HepG2 (cell line): ENCODE measurements around the gene ZKSCAN8. TPM values are rescaled to one million over a fixed set of nuclear protein-coding genes. Genes with fewer than 3 reads are reported as not detected.

Experiments used
- BRF2 ChIP-seq: sonication (generic); formaldehyde crosslinking; IDR thresholded peaks from 2 replicates; pipeline ENCODE4 v1.8.1; 2022; ENCODE audit warnings: mild to moderate bottlenecking, missing genetic modification reagents
- CCAR2 ChIP-seq: fragments of 200-400 bp; formaldehyde crosslinking; optimal IDR thresholded peaks from 2 replicates; pipeline ENCODE3; 2018; ENCODE audit warnings: low read depth, mild to moderate bottlenecking, low read length, moderate library complexity
- CHD2 ChIP-seq: IDR thresholded peaks from 2 replicates; pipeline ENCODE4 v1.6.1; 2011; ENCODE audit warnings: low read depth, low read length, improper control_type of control experiment
- DRAP1 ChIP-seq: IDR thresholded peaks from 2 replicates; pipeline ENCODE4 v1.6.1; 2016; ENCODE audit warnings: missing genetic modification reagents, missing compliant biosample characterization
- FOXC1 ChIP-seq: sonication (generic); formaldehyde crosslinking; IDR thresholded peaks from 2 replicates; pipeline ENCODE4 v1.8.0; 2022; ENCODE audit warnings: mild to moderate bottlenecking, missing genetic modification reagents, borderline replicate concordance
- HIVEP1 ChIP-seq: sonication (generic); formaldehyde crosslinking; IDR thresholded peaks from 2 replicates; pipeline ENCODE4 v1.4.0; 2020; ENCODE audit warnings: mild to moderate bottlenecking, missing genetic modification reagents
- KLF12 ChIP-seq: sonication (generic); formaldehyde crosslinking; IDR thresholded peaks from 2 replicates; pipeline ENCODE4 v1.4.0; 2020; ENCODE audit warnings: missing genetic modification reagents, borderline replicate concordance
- MBD4 ChIP-seq: IDR thresholded peaks from 2 replicates; pipeline ENCODE4 v1.6.1; 2012; ENCODE audit warnings: low read length, inconsistent platforms, borderline replicate concordance
- MEIS2 ChIP-seq: sonication (generic); formaldehyde crosslinking; IDR thresholded peaks from 2 replicates; pipeline ENCODE4 v1.9.0; 2021; ENCODE audit warnings: mild to moderate bottlenecking, missing genetic modification reagents
- MZF1 ChIP-seq: sonication (generic); formaldehyde crosslinking; IDR thresholded peaks from 2 replicates; pipeline ENCODE4 v1.8.1; 2023; ENCODE audit warnings: mild to moderate bottlenecking, missing genetic modification reagents, borderline replicate concordance
- SYNCRIP ChIP-seq: fragments of 200-400 bp; formaldehyde crosslinking; IDR thresholded peaks from 2 replicates; pipeline ENCODE4 v1.6.1; 2018; ENCODE audit warnings: mild to moderate bottlenecking, low read depth, low read length; ENCODE audit not compliant: insufficient read depth
- TFDP2 ChIP-seq: sonication (generic); formaldehyde crosslinking; IDR thresholded peaks from 2 replicates; pipeline ENCODE4 v1.4.0; 2020; ENCODE audit warnings: missing genetic modification reagents
- THAP11 ChIP-seq: IDR thresholded peaks from 2 replicates; pipeline ENCODE4 v1.6.1; 2016; ENCODE audit warnings: missing biosample characterization, missing genetic modification reagents
- ZNF274 ChIP-seq: sonication (generic); formaldehyde crosslinking; IDR thresholded peaks from 2 replicates; pipeline ENCODE4 v1.5.1; 2020; ENCODE audit warnings: mild to moderate bottlenecking, missing genetic modification reagents
- ZNF275 ChIP-seq: sonication (generic); formaldehyde crosslinking; IDR thresholded peaks from 2 replicates; pipeline ENCODE4 v1.8.0; 2022; ENCODE audit warnings: missing genetic modification reagents, mild to moderate bottlenecking, inconsistent platforms, borderline replicate concordance
- ZNF431 ChIP-seq: sonication (generic); formaldehyde crosslinking; IDR thresholded peaks from 2 replicates; pipeline ENCODE4 v1.9.0; 2022; ENCODE audit warnings: missing genetic modification reagents, low read depth, mild to moderate bottlenecking, borderline replicate concordance
- ZNF567 ChIP-seq: sonication (generic); formaldehyde crosslinking; IDR thresholded peaks from 2 replicates; pipeline ENCODE4 v1.8.1; 2023; ENCODE audit warnings: mild to moderate bottlenecking, missing genetic modification reagents, borderline replicate concordance
- ZNF746 ChIP-seq: sonication (generic); formaldehyde crosslinking; IDR thresholded peaks from 2 replicates; pipeline ENCODE4 v1.8.0; 2022; ENCODE audit warnings: mild to moderate bottlenecking, missing genetic modification reagents
- ZNF83 ChIP-seq: sonication (generic); formaldehyde crosslinking; IDR thresholded peaks from 2 replicates; pipeline ENCODE4 v1.4.0; 2020; ENCODE audit warnings: missing genetic modification reagents, mild to moderate bottlenecking, borderline replicate concordance
- ZSCAN20 ChIP-seq: sonication (generic); formaldehyde crosslinking; IDR thresholded peaks from 2 replicates; pipeline ENCODE4 v1.4.0; 2020; ENCODE audit warnings: missing genetic modification reagents, mild to moderate bottlenecking, borderline replicate concordance
- polyA plus RNA-seq, 8 experiments: library from polyadenylated mRNA; depleted of rRNA in 3 of 8; stranded (reverse) in 7 of 8; unstranded in 1 of 8; fragments of >200 nt; fragmentation: Illumina TruSeq in 4 of 8; extraction: Trizol in 4 of 8; gene quantifications; 2 replicates each; pipeline versions ENCODE4 v1.2.1 to v1.2.3, GENCODE V29; 2011 to 2016; ENCODE audit warnings: low read depth in 4 of 8, missing spikeins in 1 of 8, mixed read lengths in 1 of 8; ENCODE audit not compliant: insufficient read depth in 1 of 8
- total RNA-seq, 5 experiments: library from RNA; depleted of rRNA; stranded (reverse); fragments of >200 nt; fragmentation: Illumina TruSeq; extraction: Trizol; gene quantifications; 2 replicates each; pipeline ENCODE4 v1.2.3, GENCODE V29; 2016; ENCODE audit warnings: low read depth in 1 of 5

ZKSCAN8 gene
- total and polyA plus RNA-seq, 2 of the 13 experiments (the other 11 are each of a cell fraction or from before 2014, with no cell fraction given): 12.4 to 20.9 TPM

- TF ChIP-seq ZNF83 (CRISPR knock-in tag) (peak; percentile 94; the same call in 1 of the 2 replicates), MEIS2 (CRISPR knock-in tag) (0 out of 2 replicates have a peak, but pooled peaks have one; percentile 52), THAP11 (peak; percentile 90), SYNCRIP (no peak), ZSCAN20 (CRISPR knock-in tag) (no peak), DRAP1 (peak; percentile 53), MBD4 (no peak), ZNF274 (peak; percentile 88; the same call in 1 of the 2 replicates), HIVEP1 (CRISPR knock-in tag) (0 out of 2 replicates have a peak, but pooled peaks have one; percentile 60), KLF12 (CRISPR knock-in tag) (0 out of 2 replicates have a peak, but pooled peaks have one; percentile 18), FOXC1 (CRISPR knock-in tag) (peak; percentile 92), ZNF275 (CRISPR knock-in tag) (0 out of 2 replicates have a peak, but pooled peaks have one; percentile 36), BRF2 (CRISPR knock-in tag) (no peak), ZNF746 (CRISPR knock-in tag) (no peak), CCAR2 (no peak), ZNF431 (CRISPR knock-in tag) (no peak), TFDP2 (CRISPR knock-in tag) (peak; percentile 64), ZNF567 (CRISPR knock-in tag) (peak; percentile 75; the same call in 1 of the 2 replicates), MZF1 (CRISPR knock-in tag) (peak; percentile 88; the same call in 1 of the 2 replicates), CHD2 (no peak)
These were observed 17.2 kb upstream of the ZKSCAN8 start, which contains the start of gene ZSCAN16 (continued) for GRCh38 chr6:28124350-28124970.
